SK-N-SH (cell line): ENCODE data around the gene ATP6V1F. TPM values are rescaled to one million over a fixed set of nuclear protein-coding genes. Genes with fewer than 3 reads are reported as not detected.

Experiments used
- CTCF ChIA-PET: fragments of 300-600, 350-600 bp; formaldehyde crosslinking; extraction: SDS; loops from one replicate; lab custom pipeline; 2021; lab: Yijun Ruan, JAX
- POLR2A ChIA-PET: fragments of 350-600 bp; sonication (Branson Sonifier 250); formaldehyde crosslinking; extraction: SDS; loops from one replicate; lab custom pipeline; 2020; ENCODE audit warnings: antibody characterized with exemption, inconsistent platforms; lab: Yijun Ruan, JAX
- DNase-seq: peaks from one replicate; pipeline ENCODE4 v3.0.0; 2012
- H2AFZ ChIP-seq: fragments of 200-600 bp; sonication (generic); 2 replicates; pipeline ENCODE4 v1.8.1; 2016; ENCODE audit warnings: antibody characterized with exemption, mild to moderate bottlenecking, low read depth
- H3F3A ChIP-seq: fragments of 200-600 bp; sonication (generic); replicated peaks from 2 replicates; pipeline ENCODE3; 2016; ENCODE audit warnings: antibody characterized with exemption, mild to moderate bottlenecking; ENCODE audit not compliant: insufficient read depth
- H3K27ac ChIP-seq, 2 experiments: fragments of 200-500 bp in 1 of 2; fragments of 200-600 bp in 1 of 2; sonication (Bioruptor generic) in 1 of 2; sonication (generic), shearing (Covaris generic) in 1 of 2; 2 replicates each; pipeline versions ENCODE4 v1.5.1 to v1.6.1; 2014 to 2016; ENCODE audit warnings: low read depth in 2 of 2, inconsistent platforms in 1 of 2, low read length in 1 of 2, mild to moderate bottlenecking in 1 of 2, mixed read lengths in 1 of 2
- H3K27me3 ChIP-seq: fragments of 200-600 bp; sonication (generic), shearing (Covaris generic); 2 replicates; pipeline ENCODE4 v1.6.1; 2016; ENCODE audit warnings: mixed run types; ENCODE audit not compliant: insufficient read depth
- H3K36me3 ChIP-seq, 2 experiments: fragments of 200-500 bp in 1 of 2; fragments of 200-600 bp in 1 of 2; sonication (Bioruptor generic) in 1 of 2; sonication (generic) in 1 of 2; replicated peaks in 1 of 2; 2 replicates each; pipeline versions ENCODE3 to v1.5.1; 2014 to 2016; ENCODE audit warnings: low read length in 1 of 2, mild to moderate bottlenecking in 1 of 2; ENCODE audit not compliant: insufficient read depth in 2 of 2, control insufficient read depth in 1 of 2
- H3K4me1 ChIP-seq, 2 experiments: fragments of 200-500 bp in 1 of 2; fragments of 200-600 bp in 1 of 2; sonication (Bioruptor generic) in 1 of 2; sonication (generic), shearing (Covaris generic) in 1 of 2; 2 replicates each; pipeline versions ENCODE4 v1.5.1 to v1.6.1; 2014 to 2016; ENCODE audit warnings: low read depth in 1 of 2, low read length in 1 of 2, mixed run types in 1 of 2; ENCODE audit not compliant: insufficient read depth in 2 of 2, control insufficient read depth in 1 of 2
- H3K4me2 ChIP-seq: fragments of 200-600 bp; sonication (generic), shearing (Covaris generic); 2 replicates; pipeline ENCODE4 v1.6.1; 2017; ENCODE audit warnings: mixed run types
- H3K4me3 ChIP-seq, 2 experiments: fragments of 200-500 bp in 1 of 2; fragments of 200-600 bp in 1 of 2; sonication (Bioruptor generic) in 1 of 2; sonication (generic), shearing (Covaris generic) in 1 of 2; 2 replicates each; pipeline versions ENCODE4 v1.5.1 to v1.8.1; 2014 to 2016; ENCODE audit warnings: low read depth in 2 of 2, inconsistent platforms in 1 of 2, low read length in 1 of 2, mild to moderate bottlenecking in 1 of 2, mixed read lengths in 1 of 2, moderate library complexity in 1 of 2
- H3K79me2 ChIP-seq: fragments of 200-600 bp; sonication (generic); 2 replicates; pipeline ENCODE4 v1.8.1; 2017; ENCODE audit warnings: mild to moderate bottlenecking; ENCODE audit not compliant: insufficient read depth
- H3K9ac ChIP-seq: fragments of 200-600 bp; sonication (generic); 2 replicates; pipeline ENCODE4 v1.6.1; 2017; ENCODE audit warnings: mixed run types
- H3K9me2 ChIP-seq: fragments of 200-600 bp; sonication (generic); 2 replicates; pipeline ENCODE4 v1.6.1; 2017; ENCODE audit warnings: mixed run types
- H3K9me3 ChIP-seq: fragments of 200-600 bp; sonication (generic); 2 replicates; pipeline ENCODE4 v1.6.1; 2017; ENCODE audit warnings: mixed run types, mild to moderate bottlenecking, moderate library complexity
- H4K20me1 ChIP-seq: fragments of 200-600 bp; sonication (generic); 2 replicates; pipeline ENCODE4 v1.6.1; 2017; ENCODE audit warnings: mild to moderate bottlenecking, mixed run types; ENCODE audit not compliant: insufficient read depth
- CTCF ChIP-seq: fragments of 200-600 bp; sonication (generic); IDR thresholded peaks from 2 replicates; pipeline ENCODE4 v1.6.1; 2017; ENCODE audit warnings: antibody characterized with exemption, mild to moderate bottlenecking, moderate library complexity
- GATA2 ChIP-seq: sonication (generic); formaldehyde crosslinking; IDR thresholded peaks from 2 replicates; pipeline ENCODE4 v1.5.0; 2020; ENCODE audit warnings: mild to moderate bottlenecking, missing genetic modification reagents
- MAX ChIP-seq: IDR thresholded peaks from 2 replicates; pipeline ENCODE4 v1.4.0; 2012; ENCODE audit warnings: low read depth
- MEF2A ChIP-seq: IDR thresholded peaks from 2 replicates; pipeline ENCODE4 v1.4.0; 2012; ENCODE audit warnings: low read depth, borderline replicate concordance
- NRF1 ChIP-seq: IDR thresholded peaks from 2 replicates; pipeline ENCODE4 v1.6.1; 2012; ENCODE audit warnings: low read depth, mild to moderate bottlenecking, low read length
- RAD21 ChIP-seq: IDR thresholded peaks from 2 replicates; pipeline ENCODE4 v1.6.1; 2012; ENCODE audit warnings: mild to moderate bottlenecking, low read length
- RXRA ChIP-seq: IDR thresholded peaks from 2 replicates; pipeline ENCODE4 v1.4.0; 2012; ENCODE audit warnings: low read depth, mild to moderate bottlenecking, borderline replicate concordance
- SMC3 ChIP-seq: IDR thresholded peaks from 2 replicates; pipeline ENCODE4 v1.6.1; 2012; ENCODE audit warnings: low read depth, low read length, improper control_type of control experiment
- YY1 ChIP-seq: IDR thresholded peaks from 2 replicates; pipeline ENCODE4 v1.4.0; 2012; ENCODE audit warnings: low read depth, mild to moderate bottlenecking
- WGBS: methylation state at CpG from one replicate; pipeline ENCODE4 v1.1.6; 2017; ENCODE audit warnings: low lambda C conversion rate; 5-methylcytosine and 5-hydroxymethylcytosine counted together
- polyA plus RNA-seq, 3 experiments: library from polyadenylated mRNA; depleted of rRNA; stranded (reverse); fragments of >200 nt; gene quantifications; 2 replicates each; pipeline ENCODE4 v1.2.3, GENCODE V29; 2012
- TF ChIP-seq, protein P1 (sequence below): IDR thresholded peaks from 2 replicates; pipeline ENCODE4 v1.4.0; 2012; ENCODE audit warnings: low read depth, borderline replicate concordance

The ATP6V1F gene
- polyA plus RNA-seq, 1 of the 3 experiments (the other 2 are of a cell fraction) = 495 TPM

- peaks cover 72% of the 10 kb centered on the region for H4K20me1 ChIP-seq
Measured at GRCh38 chr7:128841921-128842673, 20.6 kb upstream of the ATP6V1F start.

More at GRCh38 chr7:128841921-128842673, 20.6 kb upstream of the ATP6V1F start:
- H3K4me1 ChIP-seq = no peaks in the 10 kb centered on the region
- no peak overlapping the region for H3K4me3 ChIP-seq
- H3K27me3 ChIP-seq = no peaks in the 10 kb centered on the region
- DNase-seq = peak; percentile 87
- no peak for TF ChIP-seq YY1
- TF ChIP-seq MEF2A = no peak
- TF ChIP-seq CTCF = peak; percentile 92
- no peak for TF ChIP-seq GATA2 (CRISPR knock-in tag)
- TF ChIP-seq MAX = no peak
- peak; percentile 26; the same call in 1 of the 2 replicates for TF ChIP-seq RAD21
- TF ChIP-seq, protein P1, sequence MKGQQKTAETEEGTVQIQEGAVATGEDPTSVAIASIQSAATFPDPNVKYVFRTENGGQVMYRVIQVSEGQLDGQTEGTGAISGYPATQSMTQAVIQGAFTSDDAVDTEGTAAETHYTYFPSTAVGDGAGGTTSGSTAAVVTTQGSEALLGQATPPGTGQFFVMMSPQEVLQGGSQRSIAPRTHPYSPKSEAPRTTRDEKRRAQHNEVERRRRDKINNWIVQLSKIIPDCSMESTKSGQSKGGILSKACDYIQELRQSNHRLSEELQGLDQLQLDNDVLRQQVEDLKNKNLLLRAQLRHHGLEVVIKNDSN = no peak
- TF ChIP-seq SMC3 = peak; percentile 34
- TF ChIP-seq RXRA = no peak
- no peak for TF ChIP-seq NRF1
- TF ChIP-seq, all 33 proteins: peak for 3
- Histone ChIP-seq H3F3A (peaks cover 7% of the 10 kb centered on the region), H3K79me2 (peaks cover 20% of the 10 kb centered on the region; the same call in 1 of the 2 replicates), H3K36me3 (peaks cover 81 to 94% of the 10 kb centered on the region in 2 experiments), H2AFZ (no peak overlapping the region), H3K9me2 (no peaks in the 10 kb centered on the region), H3K4me2 (no peak overlapping the region), H3K27ac (no peak overlapping the region), H3K9me3 (no peaks in the 10 kb centered on the region), H3K9ac (no peak overlapping the region)
- WGBS = 81% methylated on average over 33 of the region's 35 CpGs
- POLR2A ChIA-PET = interaction anchor here (0.6 kb wide), 1 partner anchor 26 kb away, joined by 3 read pairs; no protein-coding TSS in a partner anchor
- CTCF ChIA-PET = interaction anchor here (0.7 to 2.4 kb wide), 12 partner anchors 9 to 231 kb away, joined by 3 to 14 read pairs (median 4); no protein-coding TSS in a partner anchor
